BE2C (cell line): ENCODE measurements around the gene HERC3.

Source experiments
- DNase-seq: peaks from one replicate; pipeline ENCODE4 v3.0.0-alpha.2; 2020
- H3K27me3 ChIP-seq: fragments of 250-450 bp; sonication (Bioruptor Pico); 2 replicates; pipeline ENCODE4 v1.5.1; 2020; ENCODE audit warnings: mild to moderate bottlenecking
- H3K36me3 ChIP-seq: fragments of 250-450 bp; sonication (Bioruptor Pico); 2 replicates; pipeline ENCODE4 v1.5.1; 2020; ENCODE audit warnings: mild to moderate bottlenecking
- H3K4me1 ChIP-seq: fragments of 250-450 bp; sonication (Bioruptor Pico); 2 replicates; pipeline ENCODE4 v1.5.1; 2020
- H3K4me3 ChIP-seq: 2 replicates; pipeline ENCODE4 v1.5.1; 2011; ENCODE audit warnings: low read depth, low read length
- H3K9me3 ChIP-seq: fragments of 250-450 bp; sonication (Bioruptor Pico); 2 replicates; pipeline ENCODE4 v1.5.1; 2020
- TF ChIP-seq, protein P1 (sequence below): IDR thresholded peaks from 2 replicates; pipeline ENCODE4 v1.5.1; 2012; ENCODE audit warnings: mild to moderate bottlenecking, low read depth, low read length

HERC3 gene

DNA sequence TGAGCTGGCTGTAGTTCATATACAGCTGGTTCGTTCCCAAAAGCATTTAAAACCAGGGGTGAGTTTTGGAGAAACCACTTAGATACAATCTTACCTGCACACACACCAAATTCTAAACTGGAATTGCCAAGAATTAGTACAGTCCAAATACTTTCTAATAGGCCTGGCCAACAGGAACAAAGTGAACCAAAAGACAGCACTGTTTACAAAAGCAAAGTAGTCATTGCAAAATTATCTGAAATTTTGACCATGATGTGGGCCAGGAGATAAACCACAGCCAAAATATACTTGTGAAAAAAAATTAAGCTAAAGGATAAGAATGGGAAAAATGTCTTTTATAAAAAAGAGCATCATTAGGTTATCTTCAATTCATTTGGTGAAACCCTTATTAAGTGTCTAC is 143.3 kb downstream of the HERC3 start:
- H3K36me3 ChIP-seq: peaks cover 25% of the 10 kb centered on the region
- H3K9me3 ChIP-seq: no peaks in the 10 kb centered on the region
- no peaks in the 10 kb centered on the region for H3K27me3 ChIP-seq
- DNase-seq: no peak
- TF ChIP-seq, protein P1, sequence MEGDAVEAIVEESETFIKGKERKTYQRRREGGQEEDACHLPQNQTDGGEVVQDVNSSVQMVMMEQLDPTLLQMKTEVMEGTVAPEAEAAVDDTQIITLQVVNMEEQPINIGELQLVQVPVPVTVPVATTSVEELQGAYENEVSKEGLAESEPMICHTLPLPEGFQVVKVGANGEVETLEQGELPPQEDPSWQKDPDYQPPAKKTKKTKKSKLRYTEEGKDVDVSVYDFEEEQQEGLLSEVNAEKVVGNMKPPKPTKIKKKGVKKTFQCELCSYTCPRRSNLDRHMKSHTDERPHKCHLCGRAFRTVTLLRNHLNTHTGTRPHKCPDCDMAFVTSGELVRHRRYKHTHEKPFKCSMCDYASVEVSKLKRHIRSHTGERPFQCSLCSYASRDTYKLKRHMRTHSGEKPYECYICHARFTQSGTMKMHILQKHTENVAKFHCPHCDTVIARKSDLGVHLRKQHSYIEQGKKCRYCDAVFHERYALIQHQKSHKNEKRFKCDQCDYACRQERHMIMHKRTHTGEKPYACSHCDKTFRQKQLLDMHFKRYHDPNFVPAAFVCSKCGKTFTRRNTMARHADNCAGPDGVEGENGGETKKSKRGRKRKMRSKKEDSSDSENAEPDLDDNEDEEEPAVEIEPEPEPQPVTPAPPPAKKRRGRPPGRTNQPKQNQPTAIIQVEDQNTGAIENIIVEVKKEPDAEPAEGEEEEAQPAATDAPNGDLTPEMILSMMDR: no peak
- peaks cover 7% of the 10 kb centered on the region; the same call in 1 of the 2 replicates for H3K4me1 ChIP-seq
- H3K4me3 ChIP-seq: no peak overlapping the region

DNA sequence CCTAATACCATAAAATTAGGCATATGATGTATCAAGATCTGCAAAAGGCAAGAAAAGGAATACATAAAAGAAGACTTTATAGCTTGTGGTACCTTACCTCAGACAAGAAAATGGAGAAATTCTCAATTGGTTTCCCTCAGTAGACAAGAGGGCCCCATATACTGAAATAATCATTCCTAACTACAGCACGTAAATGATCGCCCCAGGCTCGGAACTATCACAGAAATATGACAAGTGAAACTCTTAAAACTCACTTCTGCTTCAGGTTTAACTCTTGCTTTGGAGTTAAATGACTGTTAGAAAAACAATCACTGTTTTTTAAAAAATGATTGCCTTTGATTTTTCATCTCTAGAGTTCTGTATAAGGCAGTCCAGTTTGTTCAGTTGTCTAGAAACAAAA is 144.0 kb downstream of the HERC3 start:
- H3K4me3 ChIP-seq: no peak overlapping the region
- H3K9me3 ChIP-seq: no peaks in the 10 kb centered on the region
- H3K27me3 ChIP-seq: no peaks in the 10 kb centered on the region
- H3K4me1 ChIP-seq: peaks cover 7% of the 10 kb centered on the region; the same call in 1 of the 2 replicates
- no peak for DNase-seq
- peaks cover 26% of the 10 kb centered on the region for H3K36me3 ChIP-seq
- TF ChIP-seq, protein P1: no peak

DNA sequence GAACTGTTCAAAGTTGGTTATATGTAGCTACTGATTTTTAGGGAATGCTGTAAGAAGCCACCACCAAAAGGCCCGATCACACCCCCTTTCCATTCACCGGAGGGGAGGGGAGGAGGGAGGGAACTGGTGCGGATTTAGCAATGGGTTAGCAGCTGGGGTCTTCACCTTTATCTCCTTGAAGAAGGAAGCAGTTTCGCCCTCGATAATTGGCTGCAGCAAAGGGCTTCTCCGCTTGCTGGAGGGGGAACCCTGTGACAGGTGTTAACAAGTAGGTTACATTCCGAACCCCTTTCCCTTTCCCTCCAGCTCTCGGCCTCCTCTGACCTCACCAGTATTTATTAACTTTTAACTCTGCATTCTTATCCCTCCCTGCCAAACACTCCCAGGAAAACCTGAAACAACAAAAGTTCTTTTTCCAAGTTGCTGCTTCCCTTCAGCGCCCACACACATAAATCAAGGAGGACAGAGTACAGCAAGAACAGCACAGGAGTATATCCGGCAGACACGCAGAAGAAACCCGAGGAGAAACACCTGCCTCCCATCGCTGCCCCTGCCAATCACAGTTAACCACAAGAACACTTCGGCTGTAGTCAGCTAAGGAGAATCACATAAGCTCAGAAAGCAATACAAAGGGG is 145.1 kb downstream of the HERC3 start:
- Histone ChIP-seq H3K4me1 (peaks cover 7% of the 10 kb centered on the region; the same call in 1 of the 2 replicates), H3K9me3 (no peaks in the 10 kb centered on the region), H3K27me3 (no peaks in the 10 kb centered on the region), H3K36me3 (peaks cover 22% of the 10 kb centered on the region), H3K4me3 (no peak overlapping the region)
- no peak for DNase-seq
- TF ChIP-seq, protein P1: no peak

DNA sequence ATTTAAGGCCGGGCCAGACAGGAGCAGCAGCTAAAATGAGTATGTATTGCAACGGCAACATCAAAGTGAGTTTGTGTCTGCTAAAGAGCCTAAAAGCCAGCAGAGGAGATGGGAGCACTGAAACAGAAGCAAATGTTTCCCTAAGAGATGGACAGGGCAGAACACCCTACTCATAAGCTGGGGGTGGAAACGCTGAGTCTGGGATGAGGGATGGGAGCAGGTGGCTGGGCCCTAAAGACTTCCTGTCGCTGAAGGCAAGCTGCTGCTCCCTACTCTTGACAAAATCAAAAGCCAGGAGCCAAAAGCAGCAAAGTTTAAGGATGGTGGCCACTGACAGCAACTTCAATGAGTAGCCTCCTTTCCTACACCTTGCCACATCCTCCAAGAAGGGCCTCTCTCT is 145.9 kb downstream of the HERC3 start:
- DNase-seq: no peak
- no peaks in the 10 kb centered on the region for H3K27me3 ChIP-seq
- no peak overlapping the region for H3K4me3 ChIP-seq
- TF ChIP-seq, protein P1: no peak
- no peaks in the 10 kb centered on the region for H3K9me3 ChIP-seq
- H3K4me1 ChIP-seq: peaks cover 7% of the 10 kb centered on the region; the same call in 1 of the 2 replicates
- peaks cover 26% of the 10 kb centered on the region for H3K36me3 ChIP-seq

DNA sequence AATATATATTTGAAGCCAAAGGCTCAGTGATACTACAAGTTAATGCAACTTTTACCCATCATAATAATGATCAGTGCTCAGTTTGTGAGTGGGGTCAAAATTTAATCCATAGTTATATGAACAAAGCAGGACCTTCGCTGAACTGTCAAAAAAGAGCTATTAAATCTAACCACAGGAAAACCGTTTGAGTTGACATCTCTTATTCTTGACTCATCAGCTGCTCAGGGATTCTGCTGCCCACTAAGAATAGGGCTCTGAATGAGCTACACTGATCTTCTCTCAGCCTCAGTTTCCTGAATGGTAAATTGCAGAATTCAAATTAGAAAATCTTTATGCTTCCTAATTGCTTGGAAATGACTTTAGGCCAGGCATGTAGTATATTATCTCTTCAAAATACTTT is 150.3 kb downstream of the HERC3 start:
- Histone ChIP-seq H3K36me3 (peaks cover 36% of the 10 kb centered on the region), H3K4me3 (no peak overlapping the region), H3K4me1 (no peaks in the 10 kb centered on the region), H3K27me3 (no peaks in the 10 kb centered on the region), H3K9me3 (no peaks in the 10 kb centered on the region)
- no peak for DNase-seq
- TF ChIP-seq, protein P1: no peak

DNA sequence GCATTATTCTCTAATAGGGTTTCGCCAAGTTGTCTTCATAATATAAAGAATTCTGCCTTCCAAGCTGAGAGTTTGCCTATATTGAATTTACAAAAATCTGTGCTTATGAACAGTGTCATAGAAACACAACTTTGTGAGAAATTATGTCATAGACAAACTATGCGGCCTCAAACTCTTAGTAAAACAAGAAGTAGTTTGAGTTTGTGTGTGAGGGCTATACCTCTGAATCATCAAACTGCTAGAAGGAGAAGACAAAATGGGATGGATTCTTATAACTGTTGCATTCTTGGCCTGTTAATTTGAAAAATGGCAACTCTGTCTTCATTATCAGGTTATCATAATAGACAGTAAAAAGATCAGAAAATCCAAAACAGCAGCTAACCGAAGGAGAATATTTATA is 151.4 kb downstream of the HERC3 start:
- no peaks in the 10 kb centered on the region for H3K9me3 ChIP-seq
- no peak for DNase-seq

More for the DNA sequence above, 151.4 kb downstream of the HERC3 start:
- TF ChIP-seq, protein P1: no peak
- H3K27me3 ChIP-seq: no peaks in the 10 kb centered on the region
- no peaks in the 10 kb centered on the region for H3K4me1 ChIP-seq
- peaks cover 40% of the 10 kb centered on the region for H3K36me3 ChIP-seq
- H3K4me3 ChIP-seq: no peak overlapping the region
